Measurements from ENCODE around the gene SLC17A2. TPM values are rescaled to one million over a fixed set of nuclear protein-coding genes. Genes with fewer than 3 reads are reported as not detected.

Gene SLC17A2
- total and polyA plus RNA-seq, 2 of the 13 experiments (the other 11 are each of a cell fraction or from before 2014, with no cell fraction given), result 11.2 to 32.4 TPM

GRCh38 chr6:25928562-25929324 lies 1.7 kb downstream of the SLC17A2 start (continued):
- TF ChIP-seq ZNF335 (CRISPR knock-in tag; IDR thresholded peaks at IDR 0.05) (peak; percentile 76; the same call in 1 of the 2 replicates), SIN3B (IDR thresholded peaks at IDR 0.05; ENCODE audit: low read length) (no peak), KAT8 (CRISPR knock-in tag; IDR thresholded peaks at IDR 0.05) (peak; percentile 83), E2F1 (CRISPR knock-in tag; IDR thresholded peaks at IDR 0.05) (peak; percentile 49), NR2F6 (IDR thresholded peaks at IDR 0.05) (peak; percentile 73), NR2F6 (CRISPR knock-in tag; IDR thresholded peaks at IDR 0.05) (peak; percentile 74), YY1 (IDR thresholded peaks at IDR 0.05; ENCODE audit: insufficient read depth, insufficient replicate concordance, low read depth, low read length) (no peak), ZNF292 (CRISPR knock-in tag; IDR thresholded peaks at IDR 0.05; ENCODE audit: borderline replicate concordance, low read depth) (0 out of 2 replicates have a peak, but pooled peaks have one; percentile 47), NR2F1 (CRISPR knock-in tag; IDR thresholded peaks at IDR 0.05) (peak in 1 of 2 experiments; percentile 13; a peak in 1 of 4 replicates), ZNF639 (CRISPR knock-in tag; conservative IDR thresholded peaks at IDR 0.05) (0 out of 2 replicates have a peak, but pooled peaks have one; percentile 44), PAWR (CRISPR knock-in tag; IDR thresholded peaks at IDR 0.05; ENCODE audit: borderline replicate concordance) (no peak), AFF4 (CRISPR knock-in tag; IDR thresholded peaks at IDR 0.05) (0 out of 2 replicates have a peak, but pooled peaks have one; percentile 36), TBX2 (CRISPR knock-in tag; IDR thresholded peaks at IDR 0.05; ENCODE audit: borderline replicate concordance) (peak; percentile 92), ZFP1 (CRISPR knock-in tag; IDR thresholded peaks at IDR 0.05) (peak; percentile 84; the same call in 1 of the 2 replicates), CBX2 (IDR thresholded peaks at IDR 0.05; ENCODE audit: low read depth, low read length) (no peak), CBX2 (CRISPR knock-in tag; IDR thresholded peaks at IDR 0.05; ENCODE audit: low read depth) (no peak), NR2F2 (IDR thresholded peaks at IDR 0.05; ENCODE audit: borderline replicate concordance, low read depth) (peak; percentile 40; the same call in 1 of the 2 replicates), BRF2 (CRISPR knock-in tag; IDR thresholded peaks at IDR 0.05) (0 out of 2 replicates have a peak, but pooled peaks have one; percentile 32), NCOA2 (CRISPR knock-in tag; IDR thresholded peaks at IDR 0.05) (peak; percentile 96), SP5 (CRISPR knock-in tag; IDR thresholded peaks at IDR 0.05; ENCODE audit: borderline replicate concordance, low read depth) (peak; percentile 96)
